Activated naive CD4-positive, alpha-beta T cell (primary cell): ENCODE measurements around the gene MTMR10.

Experiments used
- DNase-seq, 4 experiments: peaks; one replicate each; lab custom pipeline; 2025; lab: John Stamatoyannopoulos, UW

Gene MTMR10

GRCh38 chr15:30918366-30918765 lies 73.1 kb downstream of the MTMR10 start:
- DNase-seq: no peak

GRCh38 chr15:30917675-30918074 lies 73.8 kb downstream of the MTMR10 start:
- no peak for DNase-seq

GRCh38 chr15:30917013-30917412 lies 74.4 kb downstream of the MTMR10 start:
- DNase-seq: no peak

- no peak for DNase-seq
Observed at GRCh38 chr15:30913761-30914160, 77.7 kb downstream of the MTMR10 start.

GRCh38 chr15:30906366-30906765 lies 85.1 kb downstream of the MTMR10 start:
- DNase-seq: no peak

- DNase-seq: no peak
Observed at GRCh38 chr15:30905821-30906220, 85.6 kb downstream of the MTMR10 start.

- DNase-seq: no peak
Observed at GRCh38 chr15:30904812-30905211, 86.6 kb downstream of the MTMR10 start.

DNA sequence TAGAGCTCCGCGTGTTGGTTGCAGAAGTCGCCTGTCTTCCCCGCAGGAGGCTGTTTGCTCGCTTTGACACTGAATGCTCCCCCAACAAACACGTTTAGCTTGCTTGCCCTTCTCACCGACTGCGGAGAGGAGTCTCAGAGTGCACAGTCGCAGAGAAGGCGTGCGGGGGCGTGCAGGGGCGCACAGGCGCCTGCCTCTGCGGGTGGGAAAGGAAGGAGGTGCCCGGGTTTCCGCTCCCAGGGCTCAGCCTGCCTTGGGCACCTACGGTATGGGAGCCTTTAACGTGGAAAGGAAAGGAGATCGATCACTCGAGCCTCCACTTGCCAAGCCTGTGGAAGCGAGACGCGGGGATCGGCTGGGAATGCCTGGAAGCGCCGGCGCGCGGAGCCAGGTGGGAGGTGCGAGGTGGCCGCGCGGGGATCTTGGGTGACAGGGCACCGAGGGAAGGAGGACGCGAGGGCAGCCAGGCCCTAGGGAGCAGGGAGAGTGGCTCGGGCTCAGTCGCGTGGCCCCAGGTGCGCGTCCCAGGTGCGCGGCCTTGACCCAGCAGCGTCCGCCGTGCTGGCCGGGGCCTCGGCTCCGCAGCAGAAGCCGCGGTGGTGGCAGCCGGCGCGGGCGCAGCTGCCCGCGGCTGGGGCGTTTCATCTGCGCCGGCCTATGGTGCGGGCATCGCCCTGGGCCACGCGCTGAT lies 87.8 kb downstream of the MTMR10 start, which contains the start of gene FAN1:
FAN1 (plus strand) TSS at position 419 of the 691 bp plus-strand sequence. CDS start 749 bp downstream, outside the sequence.
- peak; percentile 35 to 72 (median 44) for DNase-seq

- DNase-seq: no peak
Observed at GRCh38 chr15:30901889-30902288, 89.5 kb downstream of the MTMR10 start.

- DNase-seq: no peak
Observed at GRCh38 chr15:30896211-30896606, 95.2 kb downstream of the MTMR10 start.

DNA sequence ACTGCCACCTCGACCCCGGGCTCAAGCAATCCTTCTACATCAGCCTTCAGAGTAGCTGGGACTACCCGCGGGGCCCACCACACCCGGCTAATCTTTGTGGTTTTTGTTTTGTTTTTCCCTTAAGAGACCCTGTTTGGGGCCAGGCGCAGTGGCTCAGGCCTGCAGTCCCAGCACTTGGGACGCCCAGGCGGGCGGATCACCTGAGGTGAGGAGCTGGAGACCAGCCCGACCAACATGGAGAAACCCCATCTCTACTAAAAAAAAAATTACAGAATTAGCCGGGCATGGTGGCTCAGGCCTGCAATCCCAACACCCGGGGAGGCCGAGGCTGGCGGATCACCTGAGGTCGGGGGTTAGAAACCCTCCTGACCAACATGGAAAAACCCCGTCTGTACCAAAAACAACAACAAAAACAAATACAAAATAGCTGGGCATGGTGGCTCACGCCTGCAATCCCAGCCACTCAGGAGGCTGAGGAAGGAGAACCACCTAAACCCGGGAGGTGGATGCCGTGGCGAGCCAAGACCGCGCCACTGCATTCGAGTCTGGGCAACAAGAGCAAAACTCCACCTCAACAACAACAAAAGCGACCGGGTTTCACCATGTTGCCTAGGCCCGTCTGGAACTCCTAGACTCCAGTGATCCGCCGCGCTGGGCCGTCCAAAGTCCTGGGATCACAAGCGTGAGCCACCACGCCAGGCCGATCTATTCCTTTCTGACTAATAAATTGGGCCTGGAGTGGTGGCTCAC lies 95.8 kb downstream of the MTMR10 start:
- no peak for DNase-seq

GRCh38 chr15:30889196-30889595 lies 102.2 kb downstream of the MTMR10 start:
- DNase-seq: no peak
